ENCODE measurements around the gene TSNAXIP1. TPM values are rescaled to one million over a fixed set of nuclear protein-coding genes. Genes with fewer than 3 reads are reported as not detected.

Gene TSNAXIP1, protein sequence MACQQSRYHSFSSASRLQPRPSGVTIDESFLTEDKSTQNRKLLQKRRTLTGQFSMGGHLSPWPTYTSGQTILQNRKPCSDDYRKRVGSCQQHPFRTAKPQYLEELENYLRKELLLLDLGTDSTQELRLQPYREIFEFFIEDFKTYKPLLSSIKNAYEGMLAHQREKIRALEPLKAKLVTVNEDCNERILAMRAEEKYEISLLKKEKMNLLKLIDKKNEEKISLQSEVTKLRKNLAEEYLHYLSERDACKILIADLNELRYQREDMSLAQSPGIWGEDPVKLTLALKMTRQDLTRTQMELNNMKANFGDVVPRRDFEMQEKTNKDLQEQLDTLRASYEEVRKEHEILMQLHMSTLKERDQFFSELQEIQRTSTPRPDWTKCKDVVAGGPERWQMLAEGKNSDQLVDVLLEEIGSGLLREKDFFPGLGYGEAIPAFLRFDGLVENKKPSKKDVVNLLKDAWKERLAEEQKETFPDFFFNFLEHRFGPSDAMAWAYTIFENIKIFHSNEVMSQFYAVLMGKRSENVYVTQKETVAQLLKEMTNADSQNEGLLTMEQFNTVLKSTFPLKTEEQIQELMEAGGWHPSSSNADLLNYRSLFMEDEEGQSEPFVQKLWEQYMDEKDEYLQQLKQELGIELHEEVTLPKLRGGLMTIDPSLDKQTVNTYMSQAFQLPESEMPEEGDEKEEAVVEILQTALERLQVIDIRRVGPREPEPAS
- 0.95 and 1.5 TPM in 2 replicates for total RNA-seq

DNA sequence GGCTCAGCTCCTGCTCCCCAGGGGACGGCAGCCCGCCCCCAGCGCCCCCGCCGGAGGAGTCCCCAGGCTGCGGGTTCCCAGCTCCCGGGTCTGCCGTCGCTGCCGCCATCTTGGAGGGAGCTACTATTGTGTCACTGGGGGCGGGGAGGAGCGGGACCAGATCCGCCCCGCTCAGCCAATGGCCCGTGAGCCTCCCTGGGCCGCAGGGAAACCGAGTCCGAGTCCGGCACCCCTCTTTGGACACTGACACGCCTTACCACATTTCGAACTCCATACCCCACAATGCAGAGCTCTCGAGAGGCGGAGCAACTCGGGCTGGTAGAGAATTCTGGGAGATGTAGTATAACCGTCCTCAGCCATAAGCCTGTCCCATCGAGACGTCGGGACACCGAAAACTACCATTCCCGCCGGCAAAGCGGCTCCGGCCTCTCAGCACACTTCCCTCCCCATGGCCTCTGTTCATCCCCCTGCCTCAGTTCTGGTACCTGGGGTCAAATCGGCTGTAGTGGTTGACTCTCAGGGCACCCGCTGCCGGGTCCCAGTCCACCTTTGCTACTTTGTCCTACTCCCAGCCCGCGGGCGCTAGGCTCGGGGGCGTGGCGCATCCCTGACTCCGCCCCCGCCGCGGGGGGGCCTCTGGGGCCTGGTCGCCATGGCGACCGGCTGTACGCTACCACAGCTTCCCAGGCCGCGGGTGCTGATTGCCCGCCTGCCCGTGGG is at the start of gene TSNAXIP1, which contains the start of gene RANBP10:
TSNAXIP1 (plus strand) TSS at position 462 of the 720 bp plus-strand sequence. CDS start 261 bp downstream, outside the sequence.
RANBP10 (minus strand) TSS at position 133 of the 720 bp plus-strand sequence; CDS start at position 109, 24 bp downstream.

GRCh38 chr16:67841816-67842508 is 35.3 kb downstream of the TSNAXIP1 start, which contains the start of gene THAP11:
THAP11 (plus strand) TSS chr16:67842320; CDS start chr16:67842555, 235 bp downstream.

GRCh38 chr16:67846320-67847063 is 39.8 kb downstream of the TSNAXIP1 start, which contains the start of gene NUTF2:
NUTF2 (plus strand) TSS chr16:67846933; CDS start chr16:67865131, 18,198 bp downstream.

GRCh38 chr16:67847064-67847861 is 40.6 kb downstream of the TSNAXIP1 start, which contains the start of gene CENPT:
CENPT (minus strand) TSS chr16:67847693; CDS start chr16:67833859, 13,834 bp downstream.

GRCh38 chr16:67872631-67873434 is 66.1 kb downstream of the TSNAXIP1 start, which contains the start of gene EDC4:
EDC4 (plus strand) TSS chr16:67873052; CDS start chr16:67873262, 210 bp downstream.

Other genes starting within 250 kb of the TSNAXIP1 start
- 14.0 and 16.4 TPM in 2 replicates for gene CTCF, start 244.4 kb upstream of the TSNAXIP1 start, total RNA-seq
- gene CARMIL2, start 161.7 kb upstream of the TSNAXIP1 start, total RNA-seq: 0.09 and 0.32 TPM in 2 replicates
- 9.9 and 10.6 TPM in 2 replicates for gene ACD, start 146.6 kb upstream of the TSNAXIP1 start, total RNA-seq
- 0.47 and 0.86 TPM in 2 replicates for gene PARD6A, start 145.9 kb upstream of the TSNAXIP1 start, total RNA-seq
- 12.6 and 20.5 TPM in 2 replicates for gene ENKD1, start 140.1 kb upstream of the TSNAXIP1 start, total RNA-seq
- 3.3 and 3.9 TPM in 2 replicates for gene C16orf86, start 140.1 kb upstream of the TSNAXIP1 start, total RNA-seq
- 12.9 and 16.7 TPM in 2 replicates for gene GFOD2, start 87.6 kb upstream of the TSNAXIP1 start, total RNA-seq
- gene RANBP10, start 329 bp upstream of the TSNAXIP1 start, total RNA-seq: 2.5 and 4.5 TPM in 2 replicates
- 27.1 and 51.8 TPM in 2 replicates for gene THAP11, start 35.4 kb downstream of the TSNAXIP1 start, total RNA-seq
- gene NUTF2, start 40.0 kb downstream of the TSNAXIP1 start, total RNA-seq: 72.5 and 88.2 TPM in 2 replicates
- 21.2 and 22.5 TPM in 2 replicates for gene CENPT, start 40.8 kb downstream of the TSNAXIP1 start, total RNA-seq
- 46.3 and 54.4 TPM in 2 replicates for gene EDC4, start 66.2 kb downstream of the TSNAXIP1 start, total RNA-seq
- 0.16 TPM in 1 of 2 replicates, not detected in the other for gene NRN1L, start 78.0 kb downstream of the TSNAXIP1 start, total RNA-seq
- 13.4 and 21.7 TPM in 2 replicates for gene PSKH1, start 86.4 kb downstream of the TSNAXIP1 start, total RNA-seq
- gene CTRL, start 125.0 kb downstream of the TSNAXIP1 start, total RNA-seq: 0.63 and 2.3 TPM in 2 replicates
- 103 and 111 TPM in 2 replicates for gene PSMB10, start 130.0 kb downstream of the TSNAXIP1 start, total RNA-seq
- gene LCAT, start 137.2 kb downstream of the TSNAXIP1 start, total RNA-seq: 5.2 and 6.5 TPM in 2 replicates
- gene SLC12A4, start 161.7 kb downstream of the TSNAXIP1 start, total RNA-seq: 91.3 and 134 TPM in 2 replicates
- not detected in 2 replicates for gene DPEP3, start 173.6 kb downstream of the TSNAXIP1 start, total RNA-seq
- gene DPEP2, start 192.6 kb downstream of the TSNAXIP1 start, total RNA-seq: not detected in 2 replicates
- gene DPEP2NB, start 209.0 kb downstream of the TSNAXIP1 start, total RNA-seq: not detected in 2 replicates
- gene DDX28, start 216.3 kb downstream of the TSNAXIP1 start, total RNA-seq: 8.5 and 9.1 TPM in 2 replicates
- 12.3 and 13.4 TPM in 2 replicates for gene DUS2, start 216.4 kb downstream of the TSNAXIP1 start, total RNA-seq

All from bronchial smooth muscle cell (primary cell).